H9 (cell line): ENCODE measurements around the gene IGFLR1. TPM values are rescaled to one million over a fixed set of nuclear protein-coding genes. Genes with fewer than 3 reads are reported as not detected.

Experiments
- DNase-seq: peaks from one replicate; pipeline ENCODE4 v3.0.0-alpha.2; 2017
- H2AFZ ChIP-seq: one replicate; pipeline ENCODE4 v1.6.1; 2013; ENCODE audit warnings: mild to moderate bottlenecking, low read length, control low read depth, moderate library complexity
- H2AK5ac ChIP-seq: 2 replicates; pipeline ENCODE4 v1.6.1; 2013; ENCODE audit warnings: low read length, control low read depth, mixed read lengths; ENCODE audit not compliant: insufficient read length
- H2BK120ac ChIP-seq: one replicate; pipeline ENCODE4 v1.6.1; 2013; ENCODE audit warnings: low read depth, mild to moderate bottlenecking, low read length, control low read depth, inconsistent platforms; ENCODE audit not compliant: poor library complexity, severe bottlenecking
- H2BK12ac ChIP-seq: 2 replicates; pipeline ENCODE4 v1.6.1; 2013; ENCODE audit warnings: low read length, control low read depth, mixed read lengths, low read depth; ENCODE audit not compliant: insufficient read length
- H2BK15ac ChIP-seq: 2 replicates; pipeline ENCODE4 v1.6.1; 2013; ENCODE audit warnings: low read depth, low read length, control low read depth
- H2BK20ac ChIP-seq: one replicate; pipeline ENCODE4 v1.6.1; 2013; ENCODE audit warnings: low read depth, mild to moderate bottlenecking, low read length, control low read depth, inconsistent platforms; ENCODE audit not compliant: poor library complexity, severe bottlenecking
- H2BK5ac ChIP-seq: 2 replicates; pipeline ENCODE4 v1.6.1; 2013; ENCODE audit warnings: low read length, control low read depth, mixed read lengths; ENCODE audit not compliant: insufficient read length
- H3K14ac ChIP-seq: 2 replicates; pipeline ENCODE4 v1.6.1; 2013; ENCODE audit warnings: low read length, control low read depth; ENCODE audit not compliant: insufficient read depth
- H3K18ac ChIP-seq: 2 replicates; pipeline ENCODE4 v1.6.1; 2013; ENCODE audit warnings: low read depth, mild to moderate bottlenecking, mixed read lengths, low read length, control low read depth; ENCODE audit not compliant: insufficient read length
- H3K23ac ChIP-seq: 2 replicates; pipeline ENCODE4 v1.6.1; 2013; ENCODE audit warnings: low read length, control low read depth, mixed read lengths, low read depth; ENCODE audit not compliant: insufficient read length
- H3K23me2 ChIP-seq: 2 replicates; pipeline ENCODE4 v1.6.1; 2013; ENCODE audit warnings: low read depth, mild to moderate bottlenecking, mixed read lengths, low read length, control low read depth; ENCODE audit not compliant: insufficient read length, poor library complexity, severe bottlenecking
- H3K27ac ChIP-seq: 2 replicates; pipeline ENCODE4 v1.5.1; 2013; ENCODE audit warnings: low read length, control low read depth, mixed read lengths, low read depth; ENCODE audit not compliant: insufficient read length
- H3K27me3 ChIP-seq: 2 replicates; pipeline ENCODE4 v1.6.1; 2013; ENCODE audit warnings: low read length, control low read depth, inconsistent platforms; ENCODE audit not compliant: insufficient read depth
- H3K4ac ChIP-seq: 2 replicates; pipeline ENCODE4 v1.6.1; 2013; ENCODE audit warnings: low read depth, mild to moderate bottlenecking, control low read depth, inconsistent platforms, low read length, moderate library complexity
- H3K4me1 ChIP-seq: 2 replicates; pipeline ENCODE4 v1.6.1; 2013; ENCODE audit warnings: low read length, control low read depth, inconsistent platforms; ENCODE audit not compliant: insufficient read depth
- H3K4me2 ChIP-seq: 2 replicates; pipeline ENCODE4 v1.6.1; 2013; ENCODE audit warnings: low read length, control low read depth, mixed read lengths; ENCODE audit not compliant: insufficient read length, insufficient read depth
- H3K56ac ChIP-seq: 2 replicates; pipeline ENCODE4 v1.6.1; 2013; ENCODE audit warnings: low read depth, mild to moderate bottlenecking, mixed read lengths, low read length, control low read depth; ENCODE audit not compliant: insufficient read length
- H3K79me1 ChIP-seq: 2 replicates; pipeline ENCODE4 v1.6.1; 2013; ENCODE audit warnings: low read depth, mild to moderate bottlenecking, moderate library complexity, low read length, control low read depth, inconsistent platforms; ENCODE audit not compliant: insufficient read depth, poor library complexity, severe bottlenecking
- H3K79me2 ChIP-seq: 2 replicates; pipeline ENCODE4 v1.6.1; 2013; ENCODE audit warnings: low read length, control low read depth, inconsistent platforms; ENCODE audit not compliant: insufficient read depth
- H3K9ac ChIP-seq: 2 replicates; pipeline ENCODE4 v1.6.1; 2013; ENCODE audit warnings: low read length, control low read depth, mixed read lengths; ENCODE audit not compliant: insufficient read length; ENCODE audit errors: extremely low read depth
- H3K9me3 ChIP-seq: one replicate; pipeline ENCODE4 v1.6.1; 2013; ENCODE audit warnings: low read depth, low read length, inconsistent platforms; ENCODE audit not compliant: control insufficient read depth
- H3T11ph ChIP-seq: one replicate; pipeline ENCODE4 v1.6.1; 2013; ENCODE audit warnings: mild to moderate bottlenecking, low read length, control low read depth, inconsistent platforms
- H4K20me1 ChIP-seq: one replicate; pipeline ENCODE4 v1.6.1; 2013; ENCODE audit not compliant: control insufficient read depth, insufficient read length, insufficient read depth
- H4K5ac ChIP-seq: 2 replicates; pipeline ENCODE4 v1.6.1; 2013; ENCODE audit warnings: low read depth, mild to moderate bottlenecking, mixed read lengths, low read length, control low read depth; ENCODE audit not compliant: insufficient read length
- H4K8ac ChIP-seq: replicated peaks from 2 replicates; pipeline ENCODE4 v1.6.1; 2013; ENCODE audit warnings: low read length, control low read depth, mixed read lengths, low read depth; ENCODE audit not compliant: insufficient read length
- H4K91ac ChIP-seq: 2 replicates; pipeline ENCODE4 v1.6.1; 2013; ENCODE audit warnings: low read depth, mild to moderate bottlenecking, moderate library complexity, mixed read lengths, low read length, control low read depth; ENCODE audit not compliant: insufficient read length
- H3K27ac Mint-ChIP-seq, 3 experiments: 2 replicates in 2 of 3; 3 replicates in 1 of 3; pipeline ENCODE4 v1.8.0; 2020 to 2021; ENCODE audit warnings: mixed read lengths in 3 of 3, mild to moderate bottlenecking in 1 of 3, moderate library complexity in 1 of 3
- H3K27me3 Mint-ChIP-seq: 2 replicates; pipeline ENCODE4 v1.8.0; 2021; ENCODE audit warnings: low read depth, mild to moderate bottlenecking, moderate library complexity, mixed read lengths
- H3K36me3 Mint-ChIP-seq, 3 experiments: 2 replicates in 2 of 3; 3 replicates in 1 of 3; pipeline ENCODE4 v1.8.0; 2020 to 2021; ENCODE audit warnings: low read depth in 3 of 3, mixed read lengths in 3 of 3; ENCODE audit not compliant: insufficient read depth in 1 of 3
- H3K4me1 Mint-ChIP-seq, 2 experiments: 2 replicates each; pipeline ENCODE4 v1.8.0; 2020; ENCODE audit warnings: mixed read lengths in 2 of 2
- H3K4me3 Mint-ChIP-seq, 2 experiments: 2 replicates in 1 of 2; 3 replicates in 1 of 2; pipeline ENCODE4 v1.8.0; 2020 to 2021; ENCODE audit warnings: mild to moderate bottlenecking in 2 of 2, mixed read lengths in 2 of 2, moderate library complexity in 1 of 2
- H3K9me3 Mint-ChIP-seq, 2 experiments: 2 replicates in 1 of 2; 3 replicates in 1 of 2; pipeline ENCODE4 v1.8.0; 2020; ENCODE audit warnings: mild to moderate bottlenecking in 2 of 2, mixed read lengths in 2 of 2, moderate library complexity in 1 of 2
- CTCF ChIP-seq: fragments of 200-600 bp; sonication (generic); conservative IDR thresholded peaks from 3 replicates; pipeline ENCODE4 v1.8.0; 2021; ENCODE audit warnings: antibody characterized with exemption, mild to moderate bottlenecking
- WGBS: extraction: QIAGEN DNeasy Blood & Tissue Kit; methylation state at CpG from one replicate; pipeline ENCODE4 v1.1.7; 2013; ENCODE audit warnings: missing lambda C conversion rate, low lambda C conversion rate, mixed read lengths; ENCODE audit not compliant: insufficient read length; ENCODE audit errors: extremely low coverage; 5-methylcytosine and 5-hydroxymethylcytosine counted together
- total RNA-seq: library from RNA; stranded (reverse); gene quantifications from 2 replicates; pipeline ENCODE4 v1.2.1, GENCODE V29; 2021

IGFLR1 gene
- total RNA-seq, 1 experiment from 2014 or later: 2.9 TPM

- no peak within 1 kb of the TSS for H2AK5ac ChIP-seq
- no peak within 1 kb of the TSS for H3K27ac ChIP-seq
- TF ChIP-seq CTCF: no peak
- H2BK20ac ChIP-seq: no peak within 1 kb of the TSS
- no peaks in the 10 kb centered on the region for H3K9me3 Mint-ChIP-seq
- H3K27me3 ChIP-seq: no peaks in the 10 kb centered on the region
- H3K79me1 ChIP-seq: peaks cover 3% of the 10 kb centered on the region
- no peak within 1 kb of the TSS for H2AFZ ChIP-seq
- peak within 1 kb of the TSS; percentile 94 to 96 for H3K4me3 Mint-ChIP-seq
- no peaks in the 10 kb centered on the region for H4K20me1 ChIP-seq
- H3K56ac ChIP-seq: no peak within 1 kb of the TSS
- H3K9me3 ChIP-seq: no peaks in the 10 kb centered on the region
- H3K79me2 ChIP-seq: no peaks in the 10 kb centered on the region
- H2BK120ac ChIP-seq: no peak within 1 kb of the TSS
- no peak within 1 kb of the TSS for H3K14ac ChIP-seq
- peaks cover 20 to 30% of the 10 kb centered on the region in 2 experiments for H3K4me1 Mint-ChIP-seq
- H3K4me2 ChIP-seq: peak within 1 kb of the TSS; percentile 78
- no peak within 1 kb of the TSS for H2BK5ac ChIP-seq
- H3K27me3 Mint-ChIP-seq: no peaks in the 10 kb centered on the region
- H3K4me1 ChIP-seq: peaks cover 4% of the 10 kb centered on the region; the same call in 1 of the 2 replicates
- no peak within 1 kb of the TSS for H4K8ac ChIP-seq
- no peak within 1 kb of the TSS for H3K18ac ChIP-seq
- WGBS: no CpG with 5 or more reads among the region's 45 CpGs
- no peak within 1 kb of the TSS for H2BK15ac ChIP-seq
- H3K9ac ChIP-seq: peak within 1 kb of the TSS; percentile 44
- peak within 1 kb of the TSS; percentile 80 to 96 (median 92) for H3K27ac Mint-ChIP-seq
- H3T11ph ChIP-seq: no peak within 1 kb of the TSS
- H3K23me2 ChIP-seq: peaks cover 16% of the 10 kb centered on the region
- H3K4ac ChIP-seq: no peak within 1 kb of the TSS
- peaks cover 0 to 8% (median 3%) of the 10 kb centered on the region in 3 experiments; a peak in 4 of 7 replicates for H3K36me3 Mint-ChIP-seq
- H4K5ac ChIP-seq: no peak within 1 kb of the TSS
- no peak within 1 kb of the TSS for H3K23ac ChIP-seq
- H4K91ac ChIP-seq: no peak within 1 kb of the TSS
- no peak within 1 kb of the TSS for H2BK12ac ChIP-seq
- DNase-seq: peak; percentile 99
Measured at GRCh38 chr19:35748106-35749020, 6.1 kb upstream of the IGFLR1 start, which contains the start of gene LIN37. LIN37 (plus strand) TSS chr19:35748576; CDS start chr19:35748725, 149 bp downstream.
